ENCODE measurements around the gene KCTD18. TPM values are rescaled to one million over a fixed set of nuclear protein-coding genes. Genes with fewer than 3 reads are reported as not detected.

Gene KCTD18
- total RNA-seq, 6 experiments from 2014 or later = 11.2 to 14.6 (median 13.3) TPM

DNA sequence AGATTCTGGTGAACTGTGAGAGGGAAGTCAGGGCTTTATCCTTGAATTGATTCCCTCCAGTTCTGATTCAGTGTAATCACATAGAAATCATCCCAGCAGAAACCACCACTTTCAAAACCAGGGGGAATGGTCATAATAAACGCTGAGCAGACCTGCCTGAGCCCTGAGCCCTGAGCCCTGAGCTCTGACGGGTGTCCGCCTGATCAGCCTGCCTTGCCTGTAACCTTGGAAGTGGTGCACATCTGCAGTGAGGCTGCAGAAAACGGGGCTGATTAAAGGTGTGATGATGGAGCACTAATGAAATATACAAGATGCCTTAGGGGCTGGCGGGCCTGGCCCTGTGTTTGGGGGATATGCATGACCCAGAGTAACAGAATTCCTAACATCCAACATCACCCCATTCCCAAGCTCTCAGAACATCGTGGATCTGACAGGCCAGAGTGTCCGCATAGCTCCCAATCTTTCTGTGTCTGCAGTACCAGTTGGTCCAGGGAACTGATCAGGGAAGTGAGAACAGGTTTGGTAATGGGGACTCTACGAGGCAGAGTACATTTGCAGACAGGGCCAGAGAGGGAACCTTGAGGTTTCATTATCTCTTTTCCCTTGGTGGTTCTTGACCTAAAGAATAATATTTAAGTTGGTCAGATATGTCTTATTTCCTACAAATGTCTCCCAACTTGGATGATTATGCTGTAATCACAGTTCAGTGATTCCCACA lies 37.8 kb downstream of the KCTD18 start:
- Mint-ChIP-seq H3K4me1 (ENCODE audit: low read depth) (peaks cover 29% of the 10 kb centered on the region), H3K27me3 (ENCODE audit: insufficient read depth) (peaks cover 2% of the 10 kb centered on the region; the same call in 1 of the 2 replicates), H3K4me3 (no peak overlapping the region), H3K27ac (no peak overlapping the region), H3K9me3 (no peaks in the 10 kb centered on the region), H3K36me3 (ENCODE audit: low read depth) (peaks cover 57% of the 10 kb centered on the region)
- TF ChIP-seq, protein P1, sequence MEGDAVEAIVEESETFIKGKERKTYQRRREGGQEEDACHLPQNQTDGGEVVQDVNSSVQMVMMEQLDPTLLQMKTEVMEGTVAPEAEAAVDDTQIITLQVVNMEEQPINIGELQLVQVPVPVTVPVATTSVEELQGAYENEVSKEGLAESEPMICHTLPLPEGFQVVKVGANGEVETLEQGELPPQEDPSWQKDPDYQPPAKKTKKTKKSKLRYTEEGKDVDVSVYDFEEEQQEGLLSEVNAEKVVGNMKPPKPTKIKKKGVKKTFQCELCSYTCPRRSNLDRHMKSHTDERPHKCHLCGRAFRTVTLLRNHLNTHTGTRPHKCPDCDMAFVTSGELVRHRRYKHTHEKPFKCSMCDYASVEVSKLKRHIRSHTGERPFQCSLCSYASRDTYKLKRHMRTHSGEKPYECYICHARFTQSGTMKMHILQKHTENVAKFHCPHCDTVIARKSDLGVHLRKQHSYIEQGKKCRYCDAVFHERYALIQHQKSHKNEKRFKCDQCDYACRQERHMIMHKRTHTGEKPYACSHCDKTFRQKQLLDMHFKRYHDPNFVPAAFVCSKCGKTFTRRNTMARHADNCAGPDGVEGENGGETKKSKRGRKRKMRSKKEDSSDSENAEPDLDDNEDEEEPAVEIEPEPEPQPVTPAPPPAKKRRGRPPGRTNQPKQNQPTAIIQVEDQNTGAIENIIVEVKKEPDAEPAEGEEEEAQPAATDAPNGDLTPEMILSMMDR (IDR thresholded peaks at IDR 0.05) = no peak
- DNase-seq = no peak

DNA sequence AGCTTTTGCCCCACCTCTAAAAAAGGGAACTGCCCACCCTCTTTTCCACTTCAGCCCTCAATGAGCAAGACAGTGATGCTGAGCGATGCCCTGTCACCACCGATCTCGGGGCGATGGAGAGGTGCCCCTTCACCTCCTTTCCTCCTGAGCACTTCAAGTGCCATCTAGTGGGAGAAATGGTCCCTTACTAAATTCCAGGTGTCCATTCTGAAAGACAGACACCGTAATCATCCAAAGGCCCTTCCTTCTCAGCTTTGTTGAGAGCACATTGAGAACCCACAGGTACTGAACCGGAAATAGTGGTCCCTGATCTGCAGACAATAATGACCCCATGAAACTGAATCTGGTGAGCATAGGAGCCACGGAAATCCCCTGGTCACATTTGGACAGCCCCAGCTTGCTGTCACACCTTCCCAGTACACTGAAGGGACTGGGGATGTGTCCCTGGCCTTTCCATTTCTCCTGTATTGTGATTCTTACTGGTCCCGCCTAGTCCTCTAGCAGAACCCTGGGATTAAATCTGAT lies 38.5 kb downstream of the KCTD18 start:
- Mint-ChIP-seq H3K36me3 (ENCODE audit: low read depth) (peaks cover 56% of the 10 kb centered on the region), H3K27me3 (ENCODE audit: insufficient read depth) (peaks cover 2% of the 10 kb centered on the region; the same call in 1 of the 2 replicates), H3K27ac (peak overlapping the region; percentile 23; the same call in 1 of the 2 replicates), H3K4me3 (no peak overlapping the region), H3K9me3 (no peaks in the 10 kb centered on the region), H3K4me1 (ENCODE audit: low read depth) (peaks cover 36% of the 10 kb centered on the region)
- TF ChIP-seq, protein P1 (IDR thresholded peaks at IDR 0.05) = peak; percentile 75
- DNase-seq = no peak

DNA sequence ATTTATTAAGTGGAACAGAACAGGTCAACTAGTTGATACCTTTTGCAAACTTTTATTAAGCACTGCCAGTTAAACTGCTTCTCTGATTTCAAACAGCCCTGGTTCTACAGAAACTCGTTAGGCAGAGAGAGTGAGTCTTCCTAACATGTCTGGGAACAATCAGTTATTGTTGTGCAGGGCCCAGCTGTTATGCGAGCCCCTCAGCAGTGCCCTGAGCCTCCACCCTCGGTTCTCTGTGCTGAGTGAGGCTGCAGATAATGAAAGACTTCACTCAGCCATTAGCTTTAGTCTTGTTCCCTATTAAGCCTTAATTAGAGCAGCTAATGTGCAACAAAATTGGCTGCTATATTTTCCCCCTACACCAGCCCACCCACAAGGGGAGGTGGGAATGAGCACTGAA lies 39.6 kb downstream of the KCTD18 start:
- H3K4me1 Mint-ChIP-seq (ENCODE audit: low read depth) = peaks cover 38% of the 10 kb centered on the region
- peaks cover 56% of the 10 kb centered on the region for H3K36me3 Mint-ChIP-seq (ENCODE audit: low read depth)
- peaks cover 4% of the 10 kb centered on the region for H3K27me3 Mint-ChIP-seq (ENCODE audit: insufficient read depth)
- peak overlapping the region; percentile 67 for H3K27ac Mint-ChIP-seq
- no peak overlapping the region for H3K4me3 Mint-ChIP-seq
- TF ChIP-seq, protein P1 (IDR thresholded peaks at IDR 0.05) = no peak
- no peaks in the 10 kb centered on the region for H3K9me3 Mint-ChIP-seq
- DNase-seq = no peak

DNA sequence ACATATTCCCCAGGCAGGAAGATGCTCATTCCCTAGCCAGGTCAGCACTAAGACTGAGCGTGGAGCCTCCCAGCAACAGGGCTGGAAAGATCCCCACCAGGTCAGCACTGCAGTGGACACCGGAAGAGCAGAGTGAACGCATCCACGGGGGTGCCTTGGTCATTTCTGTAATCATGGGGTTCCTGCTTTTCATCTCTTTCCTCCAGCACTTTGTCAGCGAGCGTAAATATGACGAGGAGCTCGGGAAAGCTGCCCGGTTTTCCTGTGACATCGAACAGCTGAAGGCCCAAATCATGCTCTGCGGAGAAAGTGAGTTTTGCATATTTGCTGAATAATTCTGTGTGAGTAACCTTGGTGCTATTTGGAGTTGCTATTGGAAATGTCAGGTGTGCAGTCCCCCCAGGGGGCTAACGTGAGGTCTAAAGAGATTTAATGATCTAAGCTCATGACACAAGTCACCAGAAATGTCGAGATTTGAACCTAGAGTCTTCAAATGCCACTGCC lies 40.1 kb downstream of the KCTD18 start:
- Mint-ChIP-seq H3K4me3 (no peak overlapping the region; the same call in 1 of the 2 replicates), H3K27me3 (ENCODE audit: insufficient read depth) (peaks cover 4% of the 10 kb centered on the region), H3K9me3 (no peaks in the 10 kb centered on the region), H3K27ac (peak overlapping the region; percentile 67), H3K4me1 (ENCODE audit: low read depth) (peaks cover 38% of the 10 kb centered on the region), H3K36me3 (ENCODE audit: low read depth) (peaks cover 56% of the 10 kb centered on the region)
- peak; percentile 29 for DNase-seq
- TF ChIP-seq, protein P1 (IDR thresholded peaks at IDR 0.05) = no peak

DNA sequence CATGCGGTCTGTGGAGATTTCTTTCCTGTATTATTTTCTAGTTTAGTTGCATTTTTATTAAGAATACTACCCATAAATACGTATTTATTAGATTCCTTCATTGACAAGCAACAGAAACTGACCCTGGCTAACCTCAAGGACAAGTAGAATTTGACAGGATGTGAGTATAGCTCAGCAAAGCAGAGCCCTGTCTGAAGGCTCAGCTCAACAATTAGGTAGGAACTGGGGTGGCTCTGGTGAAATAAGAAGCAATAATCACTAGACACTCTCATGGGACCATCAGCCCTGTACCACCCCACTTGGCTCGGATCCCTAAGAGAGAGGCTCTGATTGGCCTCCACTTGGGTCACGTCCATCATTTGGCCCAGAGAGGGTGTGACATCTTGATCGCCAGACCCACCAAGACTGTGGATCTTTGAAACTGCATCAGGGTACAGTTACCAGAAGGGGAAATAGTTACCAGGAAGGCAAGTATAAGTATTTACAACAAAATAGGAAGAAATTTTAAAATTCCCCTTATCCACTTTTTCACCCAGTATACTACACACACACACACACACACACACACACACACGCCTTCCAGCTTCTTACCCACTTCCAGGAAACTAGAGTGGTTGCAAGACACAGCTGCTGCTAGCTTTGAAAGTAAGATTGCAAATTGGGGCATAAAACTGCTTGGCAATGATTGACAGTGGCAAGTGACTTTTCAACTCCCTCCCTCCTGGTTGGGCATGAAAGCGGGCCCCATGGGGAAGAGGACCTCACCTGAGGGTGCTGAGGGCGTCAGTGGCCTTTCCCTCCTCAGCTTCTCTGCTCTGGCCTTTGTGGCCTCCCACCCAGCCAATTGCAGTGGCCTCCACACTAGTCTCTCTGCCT lies 41.8 kb downstream of the KCTD18 start:
- peaks cover 59% of the 10 kb centered on the region for H3K36me3 Mint-ChIP-seq (ENCODE audit: low read depth)
- no peak overlapping the region for H3K4me3 Mint-ChIP-seq

More for the DNA sequence above, 41.8 kb downstream of the KCTD18 start:
- Mint-ChIP-seq H3K27ac (peak overlapping the region; percentile 69; the same call in 1 of the 2 replicates), H3K4me1 (ENCODE audit: low read depth) (peaks cover 38% of the 10 kb centered on the region), H3K9me3 (no peaks in the 10 kb centered on the region), H3K27me3 (ENCODE audit: insufficient read depth) (peaks cover 4% of the 10 kb centered on the region)
- TF ChIP-seq, protein P1 (IDR thresholded peaks at IDR 0.05) = no peak
- no peak for DNase-seq

Data from HFFc6 (cell line).